Measurements from ENCODE around the gene SMIM29.

Gene SMIM29

DNA sequence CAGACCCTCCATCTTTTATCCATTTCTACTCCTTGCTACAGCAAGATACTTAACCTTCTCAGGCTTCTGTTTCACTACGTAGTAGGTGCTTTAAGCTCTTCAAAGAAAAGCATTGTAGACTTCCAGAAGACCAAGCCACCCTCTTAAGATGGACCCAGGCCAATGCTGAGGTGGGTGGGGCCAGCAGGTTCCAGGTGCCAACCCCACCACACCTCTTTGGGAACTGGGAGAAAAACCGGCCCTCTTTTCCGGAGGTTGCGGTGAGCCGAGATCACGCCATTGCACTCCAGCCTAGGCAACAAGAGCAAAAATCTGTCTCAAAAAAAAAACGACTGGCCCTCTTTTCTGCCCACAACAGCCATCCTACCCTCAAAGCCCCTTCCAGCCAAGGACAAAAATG, 22.7 kb downstream of the SMIM29 start:
- DNase-seq (ENCODE audit: low read depth in 2 of 2): no peak

DNA sequence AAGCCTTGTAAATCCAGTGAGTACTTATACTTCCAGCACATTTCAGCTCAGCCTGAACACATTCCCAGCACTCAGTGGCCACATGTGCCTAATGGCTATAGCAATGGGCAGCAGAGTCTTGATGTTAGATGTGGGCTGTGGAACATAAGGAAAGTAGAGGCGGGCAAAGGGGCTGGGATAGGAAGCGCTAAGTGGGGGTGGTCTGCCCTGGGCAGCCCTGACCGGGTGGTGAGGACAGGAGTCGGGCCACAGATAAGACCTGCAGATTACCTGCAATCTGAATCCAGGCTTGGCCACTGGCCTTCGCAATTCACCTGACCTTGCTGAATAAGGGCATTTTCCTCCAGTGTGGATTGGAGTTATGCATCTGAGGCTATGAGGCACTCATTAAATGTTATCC, 23.3 kb downstream of the SMIM29 start:
- no peak for DNase-seq (ENCODE audit: low read depth in 2 of 2)

DNA sequence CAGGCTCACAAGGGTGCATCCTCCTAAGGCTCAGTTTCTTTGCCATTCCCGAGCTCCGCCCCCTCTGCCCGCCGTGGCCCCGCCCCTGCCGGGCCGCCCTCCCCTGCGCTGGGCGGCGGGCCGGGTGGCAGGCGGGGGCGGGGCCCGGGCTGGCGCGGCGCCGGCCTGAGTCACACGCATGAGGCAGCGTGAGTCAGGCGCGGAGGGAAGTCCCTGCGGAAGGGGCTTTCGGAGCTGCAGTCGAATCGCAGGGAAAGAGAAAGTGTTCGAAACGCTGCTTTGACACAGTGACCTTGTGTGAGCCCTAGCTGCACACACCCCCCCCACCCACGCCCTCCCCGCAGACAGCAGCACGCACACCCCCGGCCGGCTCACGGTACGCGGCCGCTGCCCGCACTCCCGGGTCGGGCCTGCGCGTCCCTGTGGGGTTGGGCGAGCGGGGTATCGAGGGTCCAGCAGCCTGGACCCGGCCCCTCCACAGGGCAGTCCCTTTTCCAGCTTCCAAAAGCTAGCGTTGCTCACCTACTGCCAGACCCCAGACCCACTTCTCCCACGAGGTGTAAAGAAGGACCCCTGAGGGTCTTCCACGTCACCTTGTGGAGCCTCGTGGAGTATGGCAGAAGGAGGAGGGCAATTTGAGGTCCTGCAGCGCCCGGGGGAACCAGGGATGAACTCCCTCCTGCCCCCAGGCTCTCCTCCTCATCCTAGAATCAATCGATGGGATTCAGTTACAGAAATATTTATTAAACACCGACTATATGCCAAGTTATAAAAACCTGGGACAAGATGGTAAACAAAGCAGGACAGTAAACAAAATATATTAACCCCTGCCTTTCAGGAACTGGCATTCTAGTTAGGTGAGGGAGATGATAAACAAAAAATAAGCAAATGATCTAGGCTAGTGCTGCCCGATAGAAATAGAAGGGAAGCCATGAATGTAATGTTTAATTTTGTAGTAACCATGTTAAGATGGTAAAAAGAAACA, 24.6 kb downstream of the SMIM29 start:
- DNase-seq (ENCODE audit: low read depth in 2 of 2): peak; percentile 92 to 95

DNA sequence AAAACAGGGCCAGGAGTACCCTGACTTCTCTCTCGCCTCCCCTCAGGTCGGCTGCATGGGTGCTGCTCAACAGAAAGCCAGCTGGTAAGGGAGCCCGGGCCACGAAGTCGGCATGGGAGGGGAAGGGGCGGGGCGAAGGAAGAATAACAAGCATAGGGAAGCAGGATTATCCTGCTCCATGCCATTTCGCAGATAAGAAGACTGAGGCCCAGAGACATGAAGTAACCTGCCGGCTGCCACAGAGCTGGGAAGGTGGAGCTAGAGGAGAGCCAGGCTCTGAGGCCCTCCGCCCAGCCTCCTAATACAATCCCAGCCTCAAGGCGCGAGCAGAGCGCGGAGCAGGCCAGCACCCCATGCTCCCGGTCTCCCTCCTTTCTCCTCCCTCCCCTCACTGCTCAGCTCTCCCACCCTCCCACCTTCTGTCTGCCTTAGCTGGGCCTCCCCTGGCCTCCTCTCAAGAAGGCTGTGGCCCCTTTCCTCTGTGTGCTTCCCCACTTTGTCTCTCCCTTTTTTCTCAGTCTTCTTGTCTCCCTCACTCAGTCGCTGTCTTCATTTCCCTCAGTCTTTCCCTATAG, 25.3 kb downstream of the SMIM29 start:
- DNase-seq (ENCODE audit: low read depth in 2 of 2): no peak

DNA sequence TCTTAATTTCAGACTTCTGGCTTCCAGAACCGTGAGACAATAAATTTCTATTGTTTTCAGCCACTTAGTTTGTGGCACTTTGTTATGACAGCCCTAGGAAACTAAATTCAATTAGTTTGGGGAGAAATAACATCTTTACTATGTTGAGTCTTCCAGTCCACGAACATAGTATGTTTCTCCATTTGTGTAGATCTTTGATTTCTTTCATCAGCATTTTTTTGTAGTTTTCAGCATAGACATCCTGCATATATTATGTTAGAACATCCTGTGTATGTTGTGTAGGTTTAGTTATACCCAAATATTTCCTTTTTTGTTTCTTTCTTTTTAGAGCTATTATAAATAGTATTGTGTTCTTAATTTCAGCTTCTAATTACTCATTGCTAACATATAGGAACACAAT, 30.1 kb downstream of the SMIM29 start:
- DNase-seq (ENCODE audit: low read depth in 2 of 2): no peak

DNA sequence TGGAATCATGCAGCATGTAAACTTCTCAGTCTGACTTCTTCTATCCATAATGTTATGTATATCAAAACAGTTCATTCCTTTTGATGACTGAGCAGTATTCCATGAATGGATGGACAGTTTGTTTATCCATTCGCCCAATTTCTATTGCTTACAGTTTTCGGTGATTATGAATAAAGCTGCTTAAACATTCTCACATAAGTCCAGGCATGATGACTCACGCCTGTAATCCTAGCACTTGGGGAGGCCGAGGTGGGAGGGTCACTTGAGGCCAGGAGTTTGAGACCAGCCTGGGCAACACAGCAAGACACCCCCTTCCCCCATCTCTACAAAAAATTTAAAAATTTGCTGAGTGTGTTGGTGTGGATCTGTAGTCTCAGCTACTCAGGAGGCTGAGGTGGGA, 35.0 kb downstream of the SMIM29 start:
- no peak for DNase-seq (ENCODE audit: low read depth in 2 of 2)

DNA sequence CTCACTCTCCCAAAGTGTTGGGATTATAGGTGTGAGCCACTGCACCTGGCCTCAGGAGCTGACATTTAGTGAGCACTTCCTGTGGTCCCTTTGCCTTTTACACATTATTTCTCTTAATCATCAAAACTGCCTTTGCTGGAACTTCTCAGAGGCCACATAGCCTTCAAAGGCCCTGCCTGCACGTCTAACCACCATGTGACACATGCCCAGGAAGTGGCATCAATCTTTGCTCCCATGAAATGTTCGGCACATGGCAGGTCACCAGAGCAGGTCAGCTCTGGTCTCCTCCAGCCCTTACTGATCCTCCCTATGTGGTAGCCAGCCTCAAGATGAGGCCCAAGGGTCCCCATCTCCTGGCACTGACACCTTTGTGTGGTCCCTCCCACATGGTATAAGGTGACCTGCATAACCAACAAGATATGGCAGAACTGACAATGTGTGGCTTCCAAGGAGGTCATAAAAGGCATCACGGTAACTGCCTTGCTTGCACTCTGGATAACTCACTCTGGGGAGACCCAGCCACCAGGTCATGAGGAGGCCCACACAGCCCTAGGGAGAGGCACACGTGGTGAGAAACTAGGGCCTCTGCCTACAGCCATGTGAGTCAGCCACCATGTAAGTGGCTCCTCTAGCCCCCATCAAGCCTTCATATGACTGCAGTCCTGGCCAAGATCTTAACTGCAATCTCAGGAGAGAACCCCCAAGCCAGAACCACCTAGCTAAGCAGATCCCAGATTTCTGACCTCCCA, 40.9 kb downstream of the SMIM29 start:
- no peak for DNase-seq (ENCODE audit: low read depth in 2 of 2)

DNA sequence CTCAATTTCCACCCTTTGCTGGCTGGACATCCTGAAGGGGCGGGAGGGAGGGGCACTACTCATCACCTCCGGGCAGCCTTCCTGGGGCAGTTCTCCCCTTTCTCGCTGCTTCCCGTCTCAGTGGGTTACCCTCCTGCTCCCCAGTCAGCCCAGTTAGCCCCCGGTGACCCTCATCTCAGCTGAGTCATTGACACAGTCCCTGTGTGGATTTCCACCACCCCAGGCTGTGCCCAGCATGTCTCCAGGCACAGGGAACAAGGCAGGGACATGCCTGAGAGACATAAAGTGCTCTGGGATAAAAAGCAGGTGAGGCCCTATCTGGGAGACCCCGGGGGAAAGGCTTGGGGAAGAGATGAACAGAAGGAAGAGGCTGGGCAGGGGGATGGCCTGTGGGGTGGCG, 42.1 kb downstream of the SMIM29 start:
- DNase-seq (ENCODE audit: low read depth in 2 of 2): no peak

DNA sequence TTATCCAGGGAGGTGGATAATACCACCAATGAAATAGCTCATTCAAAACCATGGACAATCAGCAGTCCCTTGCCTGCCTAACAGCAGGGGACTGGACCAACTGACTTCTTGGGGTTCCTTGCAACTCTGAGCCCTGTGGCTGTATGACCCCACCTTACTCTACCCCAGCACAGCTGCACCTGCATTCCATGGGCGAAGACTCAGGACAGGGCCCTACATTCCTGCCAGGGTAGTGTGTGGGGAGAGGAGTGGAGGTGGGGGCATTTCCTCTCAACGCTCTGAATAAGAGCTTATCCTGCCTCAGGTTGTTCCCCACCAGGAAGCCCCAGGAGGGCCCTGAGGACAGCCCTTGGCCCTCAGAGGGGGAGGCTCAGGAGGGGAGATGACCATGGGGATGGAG, 42.9 kb downstream of the SMIM29 start:
- no peak for DNase-seq (ENCODE audit: low read depth in 2 of 2)

DNA sequence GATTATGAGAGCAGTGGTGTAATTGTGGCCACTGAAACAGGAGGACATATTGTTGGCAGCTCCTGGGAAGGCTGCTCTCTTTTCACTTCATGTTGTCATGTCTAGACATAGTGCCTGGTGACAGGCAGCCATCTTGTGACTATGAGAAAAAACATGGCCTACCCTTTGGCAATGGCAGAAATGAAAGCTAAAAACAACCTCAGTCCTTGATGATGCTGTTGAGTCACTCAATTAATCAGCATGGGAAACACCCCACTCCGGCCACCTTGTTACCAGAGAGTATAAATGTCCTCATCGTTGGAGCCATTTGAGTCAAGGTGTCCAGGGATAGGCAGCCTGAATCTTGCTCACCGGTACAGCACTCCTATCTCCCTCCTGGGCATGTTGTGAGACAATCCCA, 43.3 kb downstream of the SMIM29 start:
- DNase-seq (ENCODE audit: low read depth in 2 of 2): no peak

DNA sequence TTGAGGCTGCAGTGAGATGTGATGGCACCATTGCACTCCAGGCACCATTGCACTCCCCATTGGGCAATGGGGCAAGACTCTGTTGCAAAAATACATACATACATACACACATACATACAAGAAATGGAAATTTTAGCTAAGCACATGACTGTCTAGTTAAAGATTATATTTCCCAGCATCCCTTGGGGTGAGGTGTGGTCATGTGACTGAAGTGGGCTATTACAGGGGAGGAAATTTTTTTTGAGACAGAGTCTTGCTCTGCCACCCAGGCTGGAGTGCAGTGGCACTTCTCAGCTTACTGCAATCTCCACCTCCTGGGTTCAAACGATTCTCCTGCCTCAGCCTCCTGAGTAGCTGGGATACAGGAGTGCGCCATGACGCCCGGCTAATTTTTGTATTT, 44.1 kb downstream of the SMIM29 start:
- no peak for DNase-seq (ENCODE audit: low read depth in 2 of 2)

DNA sequence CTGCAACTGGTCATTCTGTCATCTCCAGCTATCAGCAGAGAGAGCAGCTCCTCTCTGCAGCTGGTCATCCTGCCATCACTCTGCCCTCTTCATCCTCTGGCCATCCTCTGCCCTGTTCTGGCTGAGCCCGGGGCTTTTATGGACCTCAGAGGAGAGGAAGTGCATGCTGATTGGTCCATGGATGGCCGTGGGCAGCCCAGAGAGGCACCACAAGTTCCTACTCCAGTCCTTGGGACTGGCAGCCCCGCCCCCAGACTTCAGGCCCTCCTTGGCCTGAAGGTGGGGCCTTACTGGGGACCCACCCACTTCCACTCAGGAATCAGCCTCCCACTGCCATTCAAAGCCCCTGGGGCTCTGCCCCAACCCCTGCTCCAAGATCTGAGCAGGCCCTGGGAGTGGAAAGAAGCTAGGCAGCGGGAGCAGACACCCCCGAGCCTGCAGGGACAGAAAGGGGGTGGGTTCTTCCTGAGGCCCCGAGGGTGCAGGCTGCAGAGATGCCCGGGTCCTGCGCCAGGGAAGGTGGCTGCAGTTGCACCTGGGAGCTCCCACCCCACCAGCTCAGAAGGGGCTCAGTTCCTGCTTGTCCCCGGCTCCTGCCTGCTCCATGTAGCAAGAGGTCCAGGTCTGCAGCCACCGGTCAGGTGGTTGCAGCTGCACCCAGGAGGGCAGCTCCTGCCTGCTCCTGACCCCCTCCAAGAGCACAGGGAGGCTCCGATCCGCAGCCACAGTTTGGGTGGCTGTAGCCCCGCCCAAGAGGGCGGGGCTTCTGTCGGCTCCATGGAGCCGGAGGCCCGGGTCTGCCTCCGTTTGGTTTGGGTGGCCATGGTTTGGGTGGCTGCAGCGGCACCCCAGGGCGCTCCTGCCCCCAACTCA, 46.2 kb downstream of the SMIM29 start:
- no peak for DNase-seq (ENCODE audit: low read depth in 2 of 2)

DNA sequence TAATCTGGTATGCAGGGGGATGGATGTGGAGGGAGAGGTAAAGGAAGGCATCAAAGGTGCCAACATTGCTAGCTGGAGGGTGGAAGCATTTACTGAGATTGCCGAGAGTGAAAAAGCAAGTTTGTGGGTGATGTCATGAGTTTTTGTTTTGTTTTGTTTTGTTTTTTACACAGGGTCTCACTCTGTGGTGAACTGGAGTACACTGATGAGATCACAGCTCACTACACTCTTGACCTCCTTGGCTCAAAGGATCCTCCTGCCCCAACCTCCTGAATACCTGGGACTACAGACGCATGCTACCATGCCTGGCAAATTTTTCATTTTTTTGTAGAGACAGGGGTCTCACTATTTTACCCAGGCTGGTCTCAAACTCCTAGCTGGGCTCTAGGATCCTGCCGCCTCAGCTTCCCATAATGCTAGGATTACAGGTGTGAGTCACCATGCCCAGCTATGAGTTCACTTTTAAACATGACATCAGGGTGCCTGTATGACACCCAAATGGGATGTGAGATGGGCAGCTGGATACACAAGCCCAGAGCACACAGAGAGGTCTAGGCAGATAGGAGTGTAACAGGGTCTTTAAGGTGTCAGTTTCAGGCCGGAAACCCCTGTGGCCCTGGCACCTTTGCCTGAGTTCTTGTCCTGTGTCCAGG, 47.2 kb downstream of the SMIM29 start:
- DNase-seq (ENCODE audit: low read depth in 2 of 2): no peak

DNA sequence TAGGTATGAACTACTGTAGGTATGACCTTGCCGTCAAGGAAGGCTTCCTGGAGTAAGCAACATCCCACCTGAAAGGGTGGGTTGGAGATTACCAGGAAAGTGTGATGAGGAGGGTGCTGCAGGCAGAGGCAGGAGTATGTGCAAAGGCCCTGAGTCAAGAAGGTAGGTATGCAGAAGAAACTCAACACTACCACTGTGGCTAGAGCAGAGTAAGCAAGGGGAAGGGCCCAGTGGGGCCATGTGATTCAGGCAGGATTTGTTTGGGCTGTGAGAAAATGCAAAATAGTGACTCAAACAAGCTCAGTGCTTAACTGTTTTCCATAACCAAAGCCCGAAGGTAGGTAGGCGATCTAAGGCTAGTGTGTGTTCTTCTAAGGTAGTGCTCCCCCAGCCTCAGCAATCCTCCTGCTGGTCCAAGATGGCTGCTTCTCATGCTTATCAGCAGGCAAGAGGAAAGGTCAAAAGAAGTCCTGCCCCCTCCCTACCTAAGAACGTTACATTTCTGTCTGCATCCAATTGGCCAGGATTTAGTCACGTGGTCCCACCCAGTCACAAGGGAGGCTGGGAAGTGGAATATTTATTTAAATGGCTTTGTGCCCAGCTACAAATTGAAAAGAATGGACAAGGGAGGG, 48.4 kb downstream of the SMIM29 start:
- no peak for DNase-seq (ENCODE audit: low read depth in 2 of 2)

DNA sequence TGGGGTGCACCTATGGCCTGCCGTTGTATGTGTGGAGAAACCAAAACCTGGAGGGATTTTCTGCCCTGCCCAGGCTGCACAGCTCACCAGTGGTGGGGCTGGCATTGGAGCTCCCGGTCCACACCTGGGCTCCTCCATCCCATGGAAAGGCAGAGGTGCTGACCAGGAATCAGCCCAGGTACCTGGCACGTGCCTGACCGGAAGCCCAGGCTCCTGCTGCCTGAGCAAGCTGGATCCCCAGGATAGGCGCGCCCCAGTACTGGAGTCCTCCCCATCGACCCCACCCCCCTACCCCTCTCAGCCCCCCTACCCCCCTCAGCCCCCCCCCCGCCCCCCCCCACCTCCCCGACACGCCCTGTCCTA, 52.0 kb downstream of the SMIM29 start:
- no peak for DNase-seq (ENCODE audit: low read depth in 2 of 2)
